Stimulated activated CD4-positive, alpha-beta T cell treated with anti-CD3 and anti-CD28 coated beads, Interleukin-12 subunit alpha, Interleukin-12 subunit beta, amount 100 ng/mL, for 4 hours (primary cell): ENCODE data around the gene PCDH10.

Source experiments
- DNase-seq: peaks from one replicate; pipeline ENCODE4 v3.0.0-alpha.2; 2020

Gene PCDH10, protein sequence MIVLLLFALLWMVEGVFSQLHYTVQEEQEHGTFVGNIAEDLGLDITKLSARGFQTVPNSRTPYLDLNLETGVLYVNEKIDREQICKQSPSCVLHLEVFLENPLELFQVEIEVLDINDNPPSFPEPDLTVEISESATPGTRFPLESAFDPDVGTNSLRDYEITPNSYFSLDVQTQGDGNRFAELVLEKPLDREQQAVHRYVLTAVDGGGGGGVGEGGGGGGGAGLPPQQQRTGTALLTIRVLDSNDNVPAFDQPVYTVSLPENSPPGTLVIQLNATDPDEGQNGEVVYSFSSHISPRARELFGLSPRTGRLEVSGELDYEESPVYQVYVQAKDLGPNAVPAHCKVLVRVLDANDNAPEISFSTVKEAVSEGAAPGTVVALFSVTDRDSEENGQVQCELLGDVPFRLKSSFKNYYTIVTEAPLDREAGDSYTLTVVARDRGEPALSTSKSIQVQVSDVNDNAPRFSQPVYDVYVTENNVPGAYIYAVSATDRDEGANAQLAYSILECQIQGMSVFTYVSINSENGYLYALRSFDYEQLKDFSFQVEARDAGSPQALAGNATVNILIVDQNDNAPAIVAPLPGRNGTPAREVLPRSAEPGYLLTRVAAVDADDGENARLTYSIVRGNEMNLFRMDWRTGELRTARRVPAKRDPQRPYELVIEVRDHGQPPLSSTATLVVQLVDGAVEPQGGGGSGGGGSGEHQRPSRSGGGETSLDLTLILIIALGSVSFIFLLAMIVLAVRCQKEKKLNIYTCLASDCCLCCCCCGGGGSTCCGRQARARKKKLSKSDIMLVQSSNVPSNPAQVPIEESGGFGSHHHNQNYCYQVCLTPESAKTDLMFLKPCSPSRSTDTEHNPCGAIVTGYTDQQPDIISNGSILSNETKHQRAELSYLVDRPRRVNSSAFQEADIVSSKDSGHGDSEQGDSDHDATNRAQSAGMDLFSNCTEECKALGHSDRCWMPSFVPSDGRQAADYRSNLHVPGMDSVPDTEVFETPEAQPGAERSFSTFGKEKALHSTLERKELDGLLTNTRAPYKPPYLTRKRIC

DNA sequence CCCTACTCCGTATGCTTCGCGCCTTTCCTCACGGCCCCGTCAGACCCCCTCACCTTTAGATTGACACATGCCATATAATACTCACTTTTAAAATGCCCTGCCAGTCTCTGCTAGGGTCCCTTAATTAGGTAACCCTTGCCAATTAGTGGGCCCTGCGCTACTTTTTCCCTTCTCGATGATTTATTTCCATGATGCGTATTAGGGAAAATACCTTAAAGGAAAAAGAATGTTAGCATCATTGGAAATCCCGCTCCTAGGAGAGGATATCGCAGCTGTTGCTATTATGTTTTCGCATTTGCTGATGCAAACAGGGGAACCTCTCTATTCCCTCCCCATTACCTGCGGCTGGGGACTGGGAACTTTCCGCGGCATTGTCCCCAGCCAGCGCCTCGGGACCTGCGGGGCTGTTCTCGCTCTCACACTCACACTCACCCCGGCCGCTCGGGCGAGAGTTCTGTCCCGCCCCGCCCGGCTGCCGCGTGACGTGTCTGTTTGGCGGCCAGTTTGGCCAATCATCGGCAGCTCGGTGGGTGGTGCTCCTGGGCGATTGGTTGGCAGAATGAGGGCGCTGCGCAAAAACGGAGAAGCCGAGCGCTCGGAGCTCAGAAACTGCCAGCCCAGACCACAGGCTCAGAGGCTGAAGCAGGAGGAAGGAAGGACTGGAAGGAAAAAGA lies at the start of gene PCDH10:
PCDH10 (plus strand) TSS at position 605 of the 674 bp plus-strand sequence. CDS start 847 bp downstream, outside the sequence.
- peak; percentile 17 for DNase-seq

- no peak for DNase-seq
Observed at GRCh38 chr4:133102043-133102442, 47.1 kb upstream of the PCDH10 start.

- DNase-seq = no peak
Observed at GRCh38 chr4:133102612-133103409, 46.3 kb upstream of the PCDH10 start.

- DNase-seq = no peak
Observed at GRCh38 chr4:133112641-133113040, 36.5 kb upstream of the PCDH10 start.

DNA sequence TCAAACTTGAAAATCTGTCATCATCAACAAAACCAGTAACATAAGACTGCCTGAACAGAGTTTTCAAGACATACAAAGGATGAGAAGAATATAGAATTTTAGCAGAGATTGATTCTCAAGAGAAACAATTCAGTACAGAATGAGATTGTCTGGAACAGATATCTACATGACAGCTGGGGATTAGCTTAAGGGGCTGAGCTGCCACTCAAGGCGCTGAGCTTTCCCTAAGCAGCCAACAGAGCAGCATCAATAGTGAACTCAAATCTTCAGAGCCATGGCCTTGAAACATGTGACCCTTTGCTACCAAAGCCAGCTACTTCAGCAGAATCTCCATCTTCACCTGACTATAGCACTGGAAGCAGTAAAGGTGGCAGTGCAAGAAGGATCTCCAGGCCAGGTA lies 24.3 kb upstream of the PCDH10 start:
- no peak for DNase-seq

- DNase-seq = no peak
Observed at GRCh38 chr4:133127500-133127899, 21.6 kb upstream of the PCDH10 start.

- DNase-seq = no peak
Observed at GRCh38 chr4:133129237-133129636, 19.9 kb upstream of the PCDH10 start.

DNA sequence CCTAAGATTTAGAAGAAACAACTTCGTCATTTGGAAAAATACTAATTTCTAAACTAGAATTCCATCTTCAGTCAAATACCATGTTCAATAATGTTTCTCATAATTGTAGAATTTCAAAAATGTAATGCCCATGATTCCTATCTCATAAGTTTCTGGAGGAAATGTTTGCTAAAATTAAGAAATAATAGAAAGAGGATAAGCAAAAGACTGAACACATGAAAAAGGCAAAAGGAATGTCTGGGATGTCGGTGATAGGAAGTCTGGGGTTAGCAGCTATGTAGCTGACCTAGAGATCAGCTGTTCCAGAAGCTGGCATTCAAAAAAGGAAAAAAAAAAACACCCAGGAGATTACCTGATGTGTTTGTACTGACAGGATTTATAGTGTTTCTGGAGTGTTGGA lies 18.9 kb upstream of the PCDH10 start:
- DNase-seq = no peak

DNA sequence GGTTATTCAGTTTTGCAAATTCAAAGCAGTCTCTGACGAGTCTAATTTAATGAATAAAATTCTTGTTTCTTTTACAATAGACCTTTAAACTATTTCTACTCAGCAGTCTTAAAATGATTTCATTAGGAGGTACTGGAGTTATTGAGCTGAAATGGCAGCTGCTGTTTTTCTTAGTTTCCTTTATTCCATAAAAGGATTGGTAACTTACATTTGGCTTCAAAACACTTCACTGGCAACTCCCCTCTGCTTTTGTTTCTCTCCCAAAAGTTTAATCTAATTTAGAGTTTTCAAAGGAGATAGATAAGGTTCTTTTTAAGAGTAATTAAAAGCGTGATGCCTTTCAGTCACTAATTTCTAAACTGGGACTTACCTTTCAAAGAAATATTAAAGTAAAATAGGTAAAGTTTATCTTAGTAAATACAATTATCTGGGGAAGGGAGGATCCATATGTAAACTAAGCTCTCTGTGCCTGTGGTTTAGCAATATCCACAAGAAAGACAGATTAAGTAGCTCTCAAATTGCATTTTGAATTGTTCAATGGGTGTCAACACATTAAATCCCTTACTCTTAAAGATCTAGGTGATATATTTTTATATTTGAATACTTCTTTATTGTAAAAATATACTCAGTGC lies 17.1 kb upstream of the PCDH10 start:
- no peak for DNase-seq

DNA sequence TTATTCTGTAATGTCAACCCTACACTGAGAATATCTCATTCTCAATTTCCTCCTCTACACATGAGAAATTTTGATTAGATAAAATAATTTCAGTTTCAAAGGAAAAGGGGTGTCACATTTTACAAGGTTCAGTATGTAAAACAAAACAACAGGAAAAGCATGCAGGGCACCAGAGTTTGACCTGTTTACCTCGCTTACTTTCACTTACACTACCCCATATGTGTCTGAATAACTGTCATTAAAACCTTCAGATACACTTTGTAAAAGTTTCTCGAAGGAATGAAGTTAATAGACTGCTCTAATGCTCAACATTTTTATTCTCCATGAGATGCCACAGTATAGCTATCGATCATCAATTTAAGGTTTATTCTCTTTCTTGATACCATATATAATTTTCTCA lies 12.3 kb upstream of the PCDH10 start:
- no peak for DNase-seq

GRCh38 chr4:133137571-133137970 lies 11.5 kb upstream of the PCDH10 start:
- DNase-seq = no peak

DNA sequence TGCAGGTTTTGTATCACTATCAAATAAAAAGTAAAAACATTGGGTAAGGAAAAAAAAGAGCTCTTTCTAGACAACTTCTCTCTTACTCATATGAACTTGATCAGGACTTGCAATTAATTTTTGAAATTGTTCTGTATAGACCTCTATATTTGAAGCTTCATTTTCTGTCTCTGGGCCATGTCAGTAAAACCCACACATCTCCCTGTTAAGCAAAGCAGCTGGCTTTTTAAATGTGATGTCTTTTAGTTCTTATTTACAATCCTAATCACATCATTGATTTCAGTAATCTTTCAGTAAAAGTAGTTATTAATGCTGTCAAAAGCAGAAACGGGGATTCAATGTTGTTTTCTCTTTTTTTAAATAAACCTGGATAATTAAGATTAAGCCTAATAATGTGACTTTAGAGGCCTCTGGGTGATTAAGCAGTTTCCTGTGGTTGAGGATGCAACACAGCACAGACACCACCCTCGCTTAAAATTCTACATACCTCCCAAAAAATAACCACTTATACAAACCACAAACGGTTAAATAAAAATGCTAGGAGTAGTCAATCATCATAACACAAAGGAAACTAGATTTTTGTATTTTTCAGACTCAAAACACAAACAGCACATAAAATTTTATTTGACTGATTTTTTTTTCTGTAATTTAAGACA lies 5.2 kb upstream of the PCDH10 start:
- no peak for DNase-seq

GRCh38 chr4:133145241-133145640 lies 3.9 kb upstream of the PCDH10 start:
- DNase-seq = no peak

- DNase-seq = no peak
Observed at GRCh38 chr4:133145758-133146573, 3.1 kb upstream of the PCDH10 start.

DNA sequence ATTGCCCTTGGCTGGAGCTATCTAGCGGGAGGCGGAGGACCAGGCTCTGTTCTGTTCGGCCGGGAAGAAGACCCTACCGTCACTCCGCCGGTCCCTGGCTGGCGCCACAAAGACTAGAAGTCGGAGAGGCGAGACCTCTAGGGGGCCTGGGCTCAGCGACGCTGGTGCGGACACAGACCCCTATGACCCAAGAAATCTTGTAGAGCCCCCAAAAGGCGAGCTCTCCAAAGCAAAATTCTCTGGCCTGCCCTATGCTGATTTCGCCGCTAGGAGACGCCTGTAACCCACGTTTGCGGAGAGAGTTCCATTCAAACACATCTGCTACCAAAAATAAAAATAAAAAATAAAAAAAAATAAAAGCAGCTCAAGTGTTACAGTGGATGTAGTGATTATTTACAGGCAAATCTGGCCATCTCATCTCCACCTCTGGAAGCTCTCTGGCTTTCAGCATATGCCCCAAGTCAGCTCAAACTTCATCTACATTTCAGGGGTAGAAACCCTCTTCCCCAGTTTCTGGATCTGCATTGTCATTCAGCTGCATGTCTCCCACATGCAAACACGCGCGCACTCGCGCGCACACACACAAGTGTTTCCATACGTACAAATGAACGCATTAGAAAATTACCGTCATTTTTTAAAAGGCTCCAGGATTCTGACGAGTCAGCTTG lies 2.4 kb upstream of the PCDH10 start:
- DNase-seq = no peak

DNA sequence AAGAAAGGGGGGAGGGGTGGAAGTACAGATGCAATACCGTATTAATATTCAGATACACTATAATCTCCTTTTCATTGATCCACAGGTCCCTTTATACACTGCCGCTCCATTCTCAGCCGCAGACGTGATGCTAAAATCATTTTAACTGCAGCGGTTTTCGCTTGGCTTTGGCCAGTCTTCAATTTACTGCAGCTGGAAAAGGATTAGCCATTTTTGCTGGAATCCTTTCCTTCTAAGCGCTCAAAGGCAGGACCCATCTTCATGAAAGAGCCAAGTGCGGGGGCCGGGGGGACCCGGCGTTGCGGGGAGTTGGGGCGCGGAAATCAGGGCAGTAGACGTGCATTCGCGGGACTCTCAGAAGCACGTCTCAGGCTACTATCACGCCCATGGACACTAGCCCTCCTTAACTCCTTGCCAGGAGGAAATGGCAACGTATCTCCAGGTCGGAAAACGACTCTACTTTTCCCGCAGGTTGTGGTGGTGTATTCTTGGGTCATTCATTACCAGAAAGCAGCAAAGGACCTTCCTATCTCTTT lies 1.7 kb upstream of the PCDH10 start:
- no peak for DNase-seq

- DNase-seq = no peak
Observed at GRCh38 chr4:133147921-133148689, 989 bp upstream of the PCDH10 start.

- no peak for DNase-seq
Observed at GRCh38 chr4:133149364-133149695, 236 bp downstream of the PCDH10 start.
